NCI-H524 (cell line): Measurements from ENCODE around the gene PRAMEF1.
A peak's percentile ranks its signal among the peaks of the same experiment; 100 is the strongest.
"Not testable (repeated sequence)": the region's sequence is repeated elsewhere in the genome, so short reads cannot be mapped to it uniquely, and the experiment has no call there.

Experiments used
- DNase-seq, 2 experiments: peaks; one replicate each; lab custom pipeline; 2025; lab: John Stamatoyannopoulos, UW

The PRAMEF1 gene

GRCh38 chr1:12776801-12777557, 14.2 kb upstream of the PRAMEF1 start:
- no peak for DNase-seq

- no peak for DNase-seq
These were observed 13.1 kb upstream of the PRAMEF1 start for GRCh38 chr1:12778061-12778460.

- peak; percentile 50 to 68 for DNase-seq
These were observed 12.3 kb upstream of the PRAMEF1 start for GRCh38 chr1:12778907-12779306.

- DNase-seq, result peak in 1 of 2 experiments; percentile 55
These were observed 9.7 kb upstream of the PRAMEF1 start for GRCh38 chr1:12781488-12781887.

GRCh38 chr1:12783783-12784182, 7.4 kb upstream of the PRAMEF1 start:
- peak in 1 of 2 experiments; percentile 49 for DNase-seq

GRCh38 chr1:12784729-12785128, 6.5 kb upstream of the PRAMEF1 start:
- DNase-seq, result not testable (repeated sequence)

GRCh38 chr1:12798911-12799310, 7.7 kb downstream of the PRAMEF1 start:
- DNase-seq, result no peak

- no peak for DNase-seq
These were observed 8.5 kb downstream of the PRAMEF1 start for GRCh38 chr1:12799730-12800129.

GRCh38 chr1:12809933-12810332, 18.7 kb downstream of the PRAMEF1 start:
- DNase-seq, result no peak

GRCh38 chr1:12810691-12811408, 19.7 kb downstream of the PRAMEF1 start:
- no peak for DNase-seq

- no peak for DNase-seq
These were observed 20.2 kb downstream of the PRAMEF1 start for GRCh38 chr1:12811409-12811784.

- DNase-seq, result not testable (repeated sequence)
These were observed 27.9 kb downstream of the PRAMEF1 start for GRCh38 chr1:12819061-12819460.

GRCh38 chr1:12831310-12831709, 40.1 kb downstream of the PRAMEF1 start, which contains the start of gene PRAMEF11:
Gene PRAMEF11 (minus strand): TSS chr1:12831410. CDS start chr1:12828789, 2,621 bp downstream.
- not testable (repeated sequence) for DNase-seq

GRCh38 chr1:12833251-12833650, 42.1 kb downstream of the PRAMEF1 start:
- DNase-seq, result not testable (repeated sequence)
